GM18520 (cell line): ENCODE measurements around the gene LBP.
"Not testable (repeated sequence)": the region's sequence is repeated elsewhere in the genome, so short reads cannot be mapped to it uniquely, and the experiment has no call there.

ENCODE experiments used
- ATAC-seq: cut with Tn5 transposase; IDR thresholded peaks from one replicate; pipeline ENCODE4 v1.9.1; 2021; ENCODE audit not compliant: unreplicated experiment

LBP gene

DNA sequence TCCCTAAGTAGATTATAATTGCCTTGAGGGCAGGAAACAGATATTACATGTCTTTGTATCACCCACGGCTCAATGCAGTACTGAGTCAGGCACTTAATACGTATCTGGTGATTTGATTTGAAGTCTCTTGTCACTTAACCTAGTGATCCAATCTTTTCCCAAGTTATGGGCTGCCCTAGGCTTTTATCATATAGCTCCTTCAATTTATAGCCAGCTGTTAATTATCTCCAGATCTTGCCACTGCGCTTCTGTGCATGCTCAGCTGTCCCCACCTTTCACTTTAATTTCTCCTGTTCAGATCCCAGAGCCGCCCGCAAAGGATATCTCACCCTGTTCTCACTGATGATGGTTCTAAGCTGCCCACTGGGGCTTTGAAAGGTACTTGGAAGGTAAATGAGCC lies 47.0 kb downstream of the LBP start:
- ATAC-seq: no peak

DNA sequence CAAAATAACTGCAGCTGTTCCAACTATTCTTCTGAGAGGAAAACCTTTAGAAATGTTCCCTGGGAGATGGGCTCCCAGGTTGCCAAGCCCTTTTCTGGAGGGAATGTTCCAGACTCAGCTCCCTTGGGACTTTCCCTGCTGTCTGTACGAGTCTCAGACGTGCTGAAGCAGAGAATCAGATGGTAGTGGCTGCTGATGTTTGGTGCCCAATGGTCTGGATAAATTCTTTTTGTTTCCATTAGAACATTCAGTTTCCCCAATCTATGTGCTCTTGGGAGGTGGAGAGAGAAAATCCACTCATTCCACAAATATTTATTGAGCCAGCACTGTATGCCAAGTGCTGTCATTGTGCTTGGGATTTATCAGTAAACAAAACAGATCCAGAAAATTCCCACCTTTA lies 48.9 kb downstream of the LBP start:
- no peak for ATAC-seq

DNA sequence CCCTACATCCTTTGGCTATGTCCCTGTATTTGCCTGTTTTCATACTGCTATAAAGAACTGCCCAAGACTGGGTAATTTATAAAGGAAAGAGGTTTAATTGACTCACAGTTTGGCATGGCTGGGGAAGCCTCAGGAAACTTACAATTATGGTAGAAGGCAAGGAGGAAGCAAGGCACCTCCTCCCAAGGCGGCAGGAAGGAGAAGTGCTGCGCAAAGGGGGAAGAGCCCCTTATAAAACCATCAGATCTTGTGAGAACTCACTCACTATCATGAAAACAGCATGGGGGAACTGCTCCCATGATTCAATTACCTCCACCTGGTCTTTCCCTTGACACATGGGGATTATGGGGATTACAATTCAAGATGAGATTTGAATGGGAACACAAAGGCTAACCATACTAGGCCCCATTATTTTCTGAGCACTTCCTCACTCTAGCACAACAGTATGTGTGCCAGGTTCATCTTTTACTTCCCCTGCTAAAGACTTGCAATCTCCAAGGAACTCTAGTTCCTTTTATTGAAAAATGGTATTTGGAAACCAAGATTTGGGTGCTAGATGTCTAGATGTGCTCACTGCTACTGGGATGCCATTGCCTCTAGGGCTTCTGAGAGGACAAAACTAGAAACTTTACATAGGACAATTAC lies 49.6 kb downstream of the LBP start:
- not testable (repeated sequence) for ATAC-seq

DNA sequence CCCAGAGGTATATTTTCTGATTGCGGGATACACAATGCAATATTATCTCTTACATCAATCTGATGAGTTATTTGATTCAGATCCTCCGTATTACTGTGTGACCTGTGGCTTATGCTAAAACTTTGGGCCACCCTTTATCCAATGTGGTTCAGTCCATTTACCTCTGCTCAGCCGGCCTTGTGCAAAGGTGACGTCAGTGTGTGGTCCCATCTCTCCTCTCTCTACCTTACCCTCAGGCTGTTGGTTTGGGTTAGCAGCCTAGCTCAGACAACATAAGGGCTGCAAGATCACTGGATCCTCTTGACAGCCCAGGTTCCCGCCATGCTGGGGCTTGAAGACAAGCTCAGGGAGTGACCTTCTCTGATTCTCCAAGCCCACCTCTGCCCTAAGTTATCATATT lies 55.8 kb downstream of the LBP start:
- no peak for ATAC-seq

DNA sequence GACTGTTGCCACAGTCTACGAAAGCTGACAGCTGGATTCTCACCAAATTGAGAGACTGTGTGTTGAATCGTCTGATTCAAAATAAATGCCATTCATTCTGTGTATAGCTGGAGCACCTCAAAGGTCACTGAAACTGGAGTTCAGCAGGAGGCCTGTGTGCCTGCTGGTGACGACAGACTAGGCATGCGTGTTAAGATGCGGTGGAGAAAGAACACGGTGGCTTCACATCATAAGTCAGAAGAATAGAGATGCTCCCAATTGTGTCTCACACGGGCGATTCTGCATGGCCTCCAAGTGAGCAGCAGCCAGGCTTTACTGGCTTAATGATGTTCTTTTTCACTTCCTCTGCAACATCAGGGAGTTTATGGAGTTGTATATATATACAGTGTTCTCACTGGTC lies 56.5 kb downstream of the LBP start:
- no peak for ATAC-seq

DNA sequence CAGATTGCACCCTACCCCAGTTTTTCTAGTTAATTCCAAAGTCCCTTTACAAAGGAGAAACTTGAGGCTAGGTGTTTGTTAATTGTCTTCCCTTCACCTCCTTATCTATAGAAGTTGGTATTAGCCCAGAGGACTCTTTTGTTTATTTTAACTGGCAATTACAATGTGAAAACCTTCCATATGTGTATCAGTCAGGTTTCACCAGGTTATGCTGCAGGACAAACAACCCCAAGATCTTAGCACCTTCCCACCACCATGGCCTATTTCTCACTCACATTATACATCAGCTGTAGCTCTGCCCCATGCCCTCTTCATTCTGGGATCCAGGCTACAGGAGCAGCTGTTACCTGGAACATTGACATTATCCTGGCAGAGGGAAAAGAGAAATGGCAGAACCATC lies 57.7 kb downstream of the LBP start:
- ATAC-seq: no peak

DNA sequence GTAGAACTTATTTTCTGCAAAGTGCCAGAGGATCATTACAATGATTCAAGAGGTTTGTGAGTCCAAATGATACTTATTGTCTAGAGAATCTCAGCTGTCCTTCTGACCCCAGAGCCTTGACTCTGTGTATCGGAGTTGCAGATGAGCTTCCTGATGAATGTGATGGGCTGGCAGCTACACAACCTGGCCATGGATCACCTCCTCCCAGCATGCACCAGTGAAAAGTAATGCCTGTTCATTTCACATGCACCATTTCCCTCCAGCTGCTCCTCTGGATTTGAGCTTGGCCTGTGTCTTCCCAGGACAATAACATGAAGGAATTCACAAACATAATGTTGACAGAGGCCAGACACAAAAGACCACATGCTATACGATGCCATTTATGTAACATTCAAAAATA lies 58.9 kb downstream of the LBP start:
- no peak for ATAC-seq

DNA sequence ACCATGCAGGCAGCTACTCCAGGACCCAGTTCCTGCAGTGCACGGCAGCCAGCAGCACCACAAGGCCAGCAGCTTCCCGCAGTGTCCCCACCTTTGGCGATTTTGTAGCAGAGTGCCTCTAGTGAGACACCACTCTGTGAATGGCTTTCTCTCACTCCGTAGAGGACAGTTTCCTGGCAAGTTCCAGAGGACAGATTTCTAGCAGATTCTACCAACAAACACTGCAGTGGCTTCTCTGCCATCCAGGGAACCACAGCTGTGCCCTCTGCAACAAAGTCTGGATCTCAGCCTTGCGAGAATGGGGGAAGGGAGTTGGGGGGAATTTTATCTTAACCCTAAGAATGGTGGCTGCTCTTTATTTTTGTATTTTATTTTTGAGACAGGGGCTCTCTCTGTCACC lies 60.2 kb downstream of the LBP start:
- no peak for ATAC-seq

DNA sequence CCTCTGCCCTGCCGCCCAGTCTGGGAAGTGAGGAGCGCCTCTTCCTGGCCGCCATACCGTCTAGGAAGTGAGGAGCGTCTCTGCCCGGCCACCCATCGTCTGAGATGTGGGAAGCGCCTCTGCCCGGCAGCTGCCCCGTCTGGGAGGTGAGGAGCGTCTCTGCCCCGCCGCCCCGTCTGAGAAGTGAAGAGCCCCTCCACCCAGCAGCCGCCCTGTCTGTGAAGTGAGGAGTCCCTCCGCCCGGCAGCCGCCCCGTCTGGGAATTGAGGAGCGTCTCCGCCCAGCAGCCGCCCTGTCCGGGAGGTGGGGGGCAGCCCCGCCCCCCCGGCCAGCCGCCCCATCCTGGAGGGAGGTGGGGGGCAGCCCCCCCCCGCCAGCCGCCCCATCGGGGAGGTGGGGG lies 61.0 kb downstream of the LBP start:
- no peak for ATAC-seq

DNA sequence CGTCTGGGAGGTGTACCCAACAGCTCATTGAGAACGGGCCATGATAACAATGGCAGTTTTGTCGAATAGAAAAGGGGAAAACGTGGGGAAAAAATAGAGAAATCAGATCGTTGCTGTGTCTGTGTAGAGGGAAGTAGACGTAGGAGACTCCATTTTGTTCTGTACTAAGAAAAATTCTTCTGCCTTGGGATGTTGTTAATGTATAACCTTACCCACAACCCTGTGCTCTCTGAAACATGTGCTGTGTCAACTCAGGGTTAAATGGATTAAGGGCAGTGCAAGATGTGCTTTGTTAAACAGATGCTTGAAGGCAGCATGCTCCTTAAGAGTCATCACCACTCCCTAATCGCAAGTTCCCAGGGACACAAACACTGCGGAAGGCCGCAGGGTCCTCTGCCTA lies 61.5 kb downstream of the LBP start:
- ATAC-seq: not testable (repeated sequence)

DNA sequence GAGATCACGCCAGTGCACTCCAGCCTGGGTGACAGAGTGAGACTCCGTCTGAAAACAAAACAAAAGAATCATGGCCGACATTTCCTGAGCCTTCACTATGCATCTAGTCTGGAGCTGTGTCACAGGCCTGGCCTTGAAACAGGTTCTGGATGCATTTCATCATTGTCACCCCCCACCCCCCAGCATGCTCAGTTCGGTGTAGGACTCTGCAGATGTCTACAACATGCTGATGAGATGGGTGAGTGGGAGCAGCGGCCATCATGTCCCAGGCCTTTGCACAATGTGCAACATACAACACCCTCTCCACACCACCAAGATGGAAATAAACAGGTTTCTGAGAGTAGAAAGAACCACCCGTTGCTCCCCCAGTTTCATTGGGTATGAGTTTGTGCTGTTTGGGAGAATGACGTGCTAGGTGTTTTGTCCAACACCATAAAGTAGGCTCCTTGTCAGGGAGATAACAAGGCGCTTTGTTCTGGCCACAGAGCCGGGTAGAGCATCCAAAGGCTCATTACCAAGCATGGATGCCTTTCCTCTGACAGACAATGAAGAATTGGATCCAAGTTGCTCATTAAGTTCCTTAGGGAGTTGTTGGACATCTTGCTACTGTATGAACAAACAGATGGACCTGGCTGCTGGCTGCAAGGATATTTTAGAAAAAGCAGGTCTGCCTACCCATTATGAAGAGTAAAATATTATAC lies 66.7 kb downstream of the LBP start:
- ATAC-seq: no peak

DNA sequence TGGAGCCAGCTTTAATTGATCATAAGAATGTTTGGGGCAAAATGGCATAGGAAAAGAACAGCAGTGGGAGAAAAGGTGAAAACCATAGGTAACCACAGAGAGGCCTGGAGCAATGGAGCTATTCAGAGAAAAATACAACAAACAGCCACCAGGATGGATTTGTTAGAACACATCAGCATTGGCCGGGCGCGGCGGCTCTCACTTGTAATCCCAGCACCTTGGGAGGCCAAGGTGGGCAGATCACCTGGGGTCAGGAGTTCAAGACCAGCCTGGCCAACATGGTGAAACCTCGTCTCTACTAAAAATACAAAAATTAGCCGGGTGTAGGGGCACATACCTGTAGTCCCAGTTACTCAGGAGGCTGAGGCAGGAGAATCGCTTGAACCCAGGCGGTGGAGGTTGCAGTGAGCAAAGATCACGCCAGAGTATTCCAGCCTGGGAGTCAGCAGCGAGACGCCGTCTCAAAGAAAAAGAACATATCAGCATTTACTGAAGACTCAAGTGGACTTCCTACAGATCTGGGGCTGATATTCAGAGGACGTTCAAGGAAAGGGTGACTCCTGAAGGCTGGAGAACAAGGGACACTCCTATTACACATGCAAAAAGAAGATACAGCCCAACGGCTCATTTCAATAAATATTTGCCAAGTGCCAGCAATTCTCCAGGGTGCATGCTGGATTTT lies 68.6 kb downstream of the LBP start:
- ATAC-seq: no peak

DNA sequence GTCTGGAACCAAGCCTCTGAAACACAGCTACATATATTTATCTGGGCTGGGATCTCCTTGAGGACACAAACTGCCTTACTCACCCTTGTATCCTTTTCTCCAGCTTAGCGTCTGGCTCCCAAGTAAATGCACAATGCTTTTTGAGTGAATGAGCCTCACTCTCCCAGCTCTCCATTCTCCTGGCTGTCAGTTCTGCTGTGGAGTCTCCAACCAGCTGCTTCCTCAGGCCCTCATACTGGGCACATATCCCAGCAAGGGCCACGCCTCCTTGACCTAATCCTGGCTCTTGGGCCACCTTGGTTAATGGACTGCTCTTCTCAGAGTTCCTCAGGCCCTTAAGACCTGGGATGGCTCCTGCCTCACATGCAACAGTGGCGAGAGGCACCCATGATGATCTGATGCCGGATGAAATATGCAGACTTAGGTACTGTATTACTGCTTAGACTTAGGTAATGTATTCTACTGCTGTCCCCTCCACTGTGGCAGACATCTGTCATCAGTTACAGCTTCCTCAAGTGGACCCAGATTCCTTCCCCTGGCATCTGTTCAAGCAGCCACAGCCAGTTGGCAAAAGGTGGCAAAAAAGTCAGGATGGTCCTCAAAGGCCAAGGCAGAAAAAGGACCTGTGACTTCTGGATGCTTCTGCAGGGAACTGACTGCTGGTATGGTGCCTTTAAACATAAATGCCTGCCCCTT lies 72.4 kb downstream of the LBP start:
- ATAC-seq: no peak

DNA sequence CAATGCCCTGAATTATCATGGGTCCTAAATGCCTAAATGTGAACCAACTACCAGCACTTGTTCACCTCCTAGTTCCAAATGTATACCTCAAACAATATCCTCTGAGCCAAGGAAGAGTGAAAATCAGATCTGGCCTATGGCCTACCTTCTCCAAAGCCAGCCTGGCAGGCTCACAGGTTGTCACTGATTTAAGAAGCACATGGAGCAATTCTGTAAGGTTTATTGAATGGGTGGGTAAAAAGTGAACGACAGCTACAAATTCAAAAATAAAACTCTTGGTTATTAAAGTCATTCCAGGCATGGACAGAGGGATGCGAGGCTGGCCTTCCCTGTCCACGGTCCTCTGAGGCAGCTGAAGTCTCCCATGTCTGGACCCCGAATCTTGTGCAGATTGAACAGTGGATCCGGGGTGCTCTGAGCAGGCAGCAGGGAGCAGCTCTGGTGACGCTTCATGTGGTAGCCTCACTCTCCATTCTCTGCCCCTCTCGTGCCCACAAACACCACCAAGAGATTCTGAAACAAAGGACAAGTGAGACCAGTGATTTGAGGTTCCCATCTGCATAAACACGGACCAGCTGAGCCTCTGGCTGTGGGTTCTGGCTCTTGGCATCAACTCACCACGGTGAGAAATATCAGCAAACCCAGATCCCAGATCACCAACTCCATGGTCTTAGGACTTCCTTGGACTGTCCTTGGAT lies 74.3 kb downstream of the LBP start:
- ATAC-seq: no peak

DNA sequence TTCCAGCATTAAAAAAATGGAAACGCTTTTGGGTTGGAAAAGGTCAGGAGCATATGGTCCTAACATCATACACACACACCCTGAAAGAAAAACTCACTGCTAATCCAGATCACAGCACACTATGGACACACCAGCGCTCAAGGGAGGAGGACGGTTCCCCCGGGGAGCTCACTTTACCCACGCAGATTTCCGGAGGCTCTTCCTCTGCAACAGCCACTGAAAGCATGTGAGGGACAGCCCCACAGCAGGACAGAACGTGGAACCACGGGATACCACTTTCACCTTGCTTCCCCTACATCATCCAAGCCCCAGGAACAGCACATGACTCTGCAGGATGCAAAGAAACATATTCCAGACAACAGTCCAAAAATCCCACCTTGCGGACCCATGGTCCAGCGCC lies 75.6 kb downstream of the LBP start:
- no peak for ATAC-seq

DNA sequence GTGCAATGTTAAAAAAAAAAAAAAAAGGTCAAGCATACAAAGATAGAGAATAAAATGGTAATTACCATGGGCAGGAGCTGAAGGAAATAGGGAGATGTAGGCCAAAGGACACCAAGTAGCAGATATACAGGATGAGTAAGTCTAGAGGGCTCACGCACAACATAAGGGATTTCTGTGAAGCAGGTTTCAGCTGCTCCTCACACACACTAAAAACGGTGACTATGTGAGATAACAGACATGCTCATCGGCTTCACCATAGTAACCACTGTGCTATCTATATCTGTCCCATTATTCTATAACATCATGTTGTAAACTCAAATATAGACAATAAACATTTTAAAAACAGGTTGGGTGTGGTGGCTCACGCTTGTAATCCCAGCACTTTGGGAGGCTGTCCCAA lies 77.3 kb downstream of the LBP start:
- no peak for ATAC-seq

DNA sequence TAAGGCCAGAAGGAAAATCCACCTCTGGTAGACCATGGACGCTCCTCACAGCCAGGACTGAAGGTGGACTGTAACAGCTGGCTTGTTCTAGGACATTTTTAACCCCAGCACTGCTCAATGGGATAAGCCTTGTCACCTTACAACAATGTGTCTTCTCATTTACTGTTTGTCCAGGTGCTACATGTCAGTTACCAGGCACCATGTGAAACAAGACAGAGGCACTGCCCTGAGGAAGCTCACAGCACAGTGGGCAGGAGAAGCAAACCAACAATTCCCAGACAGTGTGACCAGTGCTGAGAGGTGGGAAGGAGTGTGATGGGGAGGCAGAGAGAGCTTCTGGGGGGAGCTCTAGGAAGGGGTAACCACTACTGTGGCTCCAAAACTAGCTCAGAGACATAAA lies 78.1 kb downstream of the LBP start:
- no peak for ATAC-seq

DNA sequence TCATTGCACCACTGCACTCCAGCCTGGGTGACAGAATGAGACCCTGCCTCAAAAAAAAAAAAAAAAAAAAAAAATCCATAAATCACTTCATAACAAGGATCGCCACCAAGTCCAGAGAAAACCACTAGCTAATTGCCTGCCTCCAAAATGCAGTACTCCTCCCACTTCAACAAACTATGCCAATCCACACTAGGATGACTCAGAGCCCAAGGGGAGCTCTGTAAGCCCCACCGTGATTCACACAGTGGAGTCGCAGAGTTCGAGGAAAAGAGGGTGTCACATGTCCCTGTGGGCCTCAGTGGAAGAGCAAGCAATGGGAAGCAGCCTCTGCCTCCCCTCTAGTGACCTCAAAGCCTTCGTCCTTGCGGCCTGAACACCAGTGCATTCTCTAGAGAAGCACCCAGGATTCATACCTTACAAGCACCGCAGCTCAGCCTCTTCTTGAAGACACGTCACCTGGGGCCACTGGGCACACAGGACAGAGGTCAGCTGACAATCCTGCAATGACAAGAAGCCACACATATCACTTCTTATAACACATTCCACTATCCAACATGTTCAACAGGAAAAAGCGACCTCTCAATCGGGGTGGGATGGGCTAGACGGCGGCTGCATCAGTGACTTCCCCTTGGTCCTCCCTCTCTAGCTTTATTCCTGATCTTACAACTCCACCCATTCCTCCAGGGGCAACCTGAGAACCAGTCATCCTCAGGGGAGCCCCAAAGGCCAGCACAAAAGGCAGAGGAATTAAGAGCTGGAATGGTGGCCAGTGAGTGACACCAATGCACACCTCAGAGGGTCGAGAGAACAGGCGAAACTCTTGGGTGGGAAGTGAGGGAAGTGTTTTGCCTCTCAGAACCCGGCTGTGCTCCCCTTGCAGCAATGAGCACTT lies 80.0 kb downstream of the LBP start:
- ATAC-seq: no peak
